WTC11 (cell line): ENCODE data around the gene HIP1. TPM values are rescaled to one million over a fixed set of nuclear protein-coding genes. Genes with fewer than 3 reads are reported as not detected.
"Not testable (repeated sequence)": the region's sequence is repeated elsewhere in the genome, so short reads cannot be mapped to it uniquely, and the experiment has no call there.

Source experiments
- ATAC-seq: fragments of 200-7000 bp; cut with Tn5 transposase; 2 replicates; pipeline ENCODE4 v1.10.0; 2021; ENCODE audit warnings: mild to moderate bottlenecking, moderate library complexity
- CTCF ChIA-PET: fragments of 300-600 bp; sonication (Branson Sonifier 250); formaldehyde crosslinking; loops from one replicate; lab custom pipeline; 2021; ENCODE audit warnings: antibody characterized with exemption; lab: Charles Lee
- POLR2A ChIA-PET: fragments of 350-600 bp; sonication (Branson Sonifier 250); formaldehyde crosslinking; loops from one replicate; lab custom pipeline; 2021; ENCODE audit warnings: antibody characterized with exemption; lab: Charles Lee
- DNase-seq: peaks from one replicate; pipeline ENCODE4 v3.0.0; 2021; ENCODE audit warnings: low spot score
- H3K27ac Mint-ChIP-seq: 2 replicates; pipeline ENCODE4 v1.8.0; 2021; ENCODE audit warnings: mixed read lengths
- H3K27me3 Mint-ChIP-seq: 2 replicates; pipeline ENCODE4 v1.8.0; 2021; ENCODE audit warnings: low read depth, mild to moderate bottlenecking, moderate library complexity, mixed read lengths
- H3K36me3 Mint-ChIP-seq: 2 replicates; pipeline ENCODE4 v1.8.0; 2021; ENCODE audit warnings: mixed read lengths
- H3K4me1 Mint-ChIP-seq: 2 replicates; pipeline ENCODE4 v1.8.0; 2022; ENCODE audit warnings: mixed read lengths
- H3K4me3 Mint-ChIP-seq: 2 replicates; pipeline ENCODE4 v1.8.0; 2021; ENCODE audit warnings: mild to moderate bottlenecking, moderate library complexity, mixed read lengths
- H3K9me3 Mint-ChIP-seq: 2 replicates; pipeline ENCODE4 v1.8.0; 2021; ENCODE audit warnings: mixed read lengths
- ATF1 ChIP-seq: sonication (generic); formaldehyde crosslinking; IDR thresholded peaks from 2 replicates; pipeline ENCODE4 v1.8.1; 2023; ENCODE audit warnings: mild to moderate bottlenecking, moderate library complexity, missing genetic modification reagents
- ATF3 ChIP-seq: sonication (generic); formaldehyde crosslinking; conservative IDR thresholded peaks from 2 replicates; pipeline ENCODE4 v1.8.1; 2022; ENCODE audit warnings: mild to moderate bottlenecking, missing genetic modification reagents
- ELF4 ChIP-seq: sonication (generic); formaldehyde crosslinking; IDR thresholded peaks from 2 replicates; pipeline ENCODE4 v1.8.1; 2022; ENCODE audit warnings: low read depth, mild to moderate bottlenecking, moderate library complexity, missing genetic modification reagents
- OVOL2 ChIP-seq: fragments of 250-450 bp; sonication (Bioruptor Pico); IDR thresholded peaks from 2 replicates; pipeline ENCODE4 v1.9.0; 2021; ENCODE audit warnings: mild to moderate bottlenecking, borderline replicate concordance
- ZNF317 ChIP-seq: sonication (generic); formaldehyde crosslinking; IDR thresholded peaks from 2 replicates; pipeline ENCODE4 v1.8.1; 2023; ENCODE audit warnings: low read depth, mild to moderate bottlenecking, moderate library complexity, missing genetic modification reagents, borderline replicate concordance
- total RNA-seq: library from RNA; stranded (reverse); gene quantifications from 3 replicates; pipeline ENCODE4 v1.2.3, GENCODE V29; 2021
- TF ChIP-seq, protein P1 (sequence below): sonication (generic); formaldehyde crosslinking; IDR thresholded peaks from 2 replicates; pipeline ENCODE4 v1.8.1; 2023; ENCODE audit warnings: mild to moderate bottlenecking, missing genetic modification reagents
- TF ChIP-seq, protein P2 (sequence below): sonication (generic); formaldehyde crosslinking; IDR thresholded peaks from 2 replicates; pipeline ENCODE4 v1.8.0; 2022; ENCODE audit warnings: mild to moderate bottlenecking, missing genetic modification reagents
- TF ChIP-seq, protein P3 (sequence below): fragments of 250-450 bp; sonication (Bioruptor Pico); IDR thresholded peaks from 2 replicates; pipeline ENCODE4 v1.9.0; 2021; ENCODE audit warnings: mild to moderate bottlenecking
- TF ChIP-seq, protein P4 (sequence below): sonication (generic); formaldehyde crosslinking; IDR thresholded peaks from 2 replicates; pipeline ENCODE4 v1.8.0; 2022; ENCODE audit warnings: mild to moderate bottlenecking, missing genetic modification reagents

The HIP1 gene
- total RNA-seq, 1 experiment from 2014 or later, result 75.8 TPM

DNA sequence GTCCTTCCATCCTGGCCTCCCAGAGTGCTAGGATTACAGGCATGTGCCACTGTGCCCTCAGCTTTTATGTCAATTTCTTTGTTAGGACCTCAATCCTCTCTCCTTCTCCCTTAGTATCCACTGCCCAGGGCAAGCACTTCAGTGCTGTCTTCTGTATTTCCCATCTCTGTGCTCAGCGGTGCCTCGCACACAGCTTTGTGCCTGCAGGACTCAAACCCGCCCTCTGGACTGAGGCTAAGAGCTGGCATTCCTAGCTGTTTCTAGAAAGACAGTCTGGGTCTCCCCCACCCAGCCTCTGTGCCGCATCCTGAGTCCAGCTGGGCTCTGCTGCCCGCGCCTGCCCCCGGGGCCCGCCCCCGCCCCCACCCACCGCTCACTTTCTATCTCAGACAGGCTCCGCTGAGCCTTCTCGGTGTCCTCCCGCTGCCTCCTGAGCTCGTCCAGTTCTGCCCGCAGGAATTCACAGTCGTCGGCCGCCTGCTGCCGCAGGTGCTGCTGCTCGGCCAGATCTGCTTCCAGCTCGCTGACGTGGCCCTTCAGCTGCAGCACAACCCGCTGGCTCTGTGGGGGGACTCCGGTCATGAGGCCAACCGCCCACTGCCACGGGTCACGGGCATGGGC, 179.3 kb downstream of the HIP1 start (continued):
- TF ChIP-seq ATF1, result no peak
- TF ChIP-seq, protein P1, sequence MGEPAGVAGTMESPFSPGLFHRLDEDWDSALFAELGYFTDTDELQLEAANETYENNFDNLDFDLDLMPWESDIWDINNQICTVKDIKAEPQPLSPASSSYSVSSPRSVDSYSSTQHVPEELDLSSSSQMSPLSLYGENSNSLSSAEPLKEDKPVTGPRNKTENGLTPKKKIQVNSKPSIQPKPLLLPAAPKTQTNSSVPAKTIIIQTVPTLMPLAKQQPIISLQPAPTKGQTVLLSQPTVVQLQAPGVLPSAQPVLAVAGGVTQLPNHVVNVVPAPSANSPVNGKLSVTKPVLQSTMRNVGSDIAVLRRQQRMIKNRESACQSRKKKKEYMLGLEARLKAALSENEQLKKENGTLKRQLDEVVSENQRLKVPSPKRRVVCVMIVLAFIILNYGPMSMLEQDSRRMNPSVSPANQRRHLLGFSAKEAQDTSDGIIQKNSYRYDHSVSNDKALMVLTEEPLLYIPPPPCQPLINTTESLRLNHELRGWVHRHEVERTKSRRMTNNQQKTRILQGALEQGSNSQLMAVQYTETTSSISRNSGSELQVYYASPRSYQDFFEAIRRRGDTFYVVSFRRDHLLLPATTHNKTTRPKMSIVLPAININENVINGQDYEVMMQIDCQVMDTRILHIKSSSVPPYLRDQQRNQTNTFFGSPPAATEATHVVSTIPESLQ (CRISPR knock-in tag), result no peak

DNA sequence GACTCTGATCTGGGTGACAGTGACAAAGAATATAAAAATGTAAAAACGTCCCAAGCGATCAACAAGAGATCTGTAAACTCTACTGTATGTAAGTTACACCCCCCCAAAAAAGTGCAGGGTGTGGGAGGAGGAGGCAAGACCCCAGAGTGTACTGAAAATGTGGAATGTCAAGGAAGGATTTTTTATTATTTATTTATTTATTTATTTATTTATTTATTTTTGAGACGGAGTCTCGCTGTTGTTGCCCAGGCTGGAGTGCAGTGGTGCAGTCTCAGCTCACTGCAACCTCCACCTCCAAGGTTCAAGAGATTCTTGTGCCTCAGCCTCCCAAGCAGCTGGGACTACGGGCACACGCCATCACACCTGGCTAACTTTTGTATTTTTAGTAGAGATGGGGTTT, 181.9 kb downstream of the HIP1 start:
- H3K27me3 Mint-ChIP-seq, DNase-seq, CTCF ChIA-PET, H3K4me1 Mint-ChIP-seq, ATAC-seq, H3K4me3 Mint-ChIP-seq, H3K27ac Mint-ChIP-seq, H3K9me3 Mint-ChIP-seq, POLR2A ChIA-PET: not testable (repeated sequence)
- H3K36me3 Mint-ChIP-seq, result peaks cover 80% of the 10 kb centered on the region

DNA sequence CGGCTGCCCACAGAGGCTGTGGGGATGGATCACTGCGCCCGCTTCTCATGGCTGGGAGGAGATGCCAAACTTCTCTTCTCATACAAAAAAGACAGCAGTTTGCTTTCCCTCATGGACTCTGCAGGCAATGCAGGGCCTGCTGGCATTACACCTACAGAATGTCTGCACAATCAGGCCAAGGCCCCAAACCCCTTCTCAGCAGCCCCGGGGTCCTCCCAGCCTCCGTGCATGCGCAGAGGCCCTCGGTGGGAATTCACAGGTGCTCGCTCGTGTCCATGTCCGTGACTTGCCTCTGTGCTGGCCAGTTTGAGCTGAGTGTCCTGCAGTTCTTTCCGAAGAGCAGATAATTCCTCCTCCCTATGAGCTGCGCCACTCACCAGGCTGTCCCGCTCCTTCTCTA, 183.0 kb downstream of the HIP1 start:
- no peaks in the 10 kb centered on the region for H3K27me3 Mint-ChIP-seq
- no peak overlapping the region for H3K4me3 Mint-ChIP-seq
- TF ChIP-seq, protein P2, sequence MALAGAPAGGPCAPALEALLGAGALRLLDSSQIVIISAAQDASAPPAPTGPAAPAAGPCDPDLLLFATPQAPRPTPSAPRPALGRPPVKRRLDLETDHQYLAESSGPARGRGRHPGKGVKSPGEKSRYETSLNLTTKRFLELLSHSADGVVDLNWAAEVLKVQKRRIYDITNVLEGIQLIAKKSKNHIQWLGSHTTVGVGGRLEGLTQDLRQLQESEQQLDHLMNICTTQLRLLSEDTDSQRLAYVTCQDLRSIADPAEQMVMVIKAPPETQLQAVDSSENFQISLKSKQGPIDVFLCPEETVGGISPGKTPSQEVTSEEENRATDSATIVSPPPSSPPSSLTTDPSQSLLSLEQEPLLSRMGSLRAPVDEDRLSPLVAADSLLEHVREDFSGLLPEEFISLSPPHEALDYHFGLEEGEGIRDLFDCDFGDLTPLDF (CRISPR knock-in tag), result no peak
- TF ChIP-seq ATF3, result no peak
- DNase-seq, result no peak
- H3K27ac Mint-ChIP-seq, result no peak overlapping the region
- ChIA-PET POLR2A (interaction anchor here (1.3 kb wide), 1 partner anchor 9 kb away, joined by 3 read pairs; no protein-coding TSS in a partner anchor), CTCF (no interaction called here)
- no peaks in the 10 kb centered on the region for H3K9me3 Mint-ChIP-seq
- ATAC-seq, result no peak
- no peaks in the 10 kb centered on the region for H3K4me1 Mint-ChIP-seq
- H3K36me3 Mint-ChIP-seq, result peaks cover 77% of the 10 kb centered on the region

- CTCF ChIA-PET, result no interaction called here
- no peaks in the 10 kb centered on the region for H3K9me3 Mint-ChIP-seq
- H3K36me3 Mint-ChIP-seq, result peaks cover 74% of the 10 kb centered on the region
- H3K4me1 Mint-ChIP-seq, result no peaks in the 10 kb centered on the region
- no peaks in the 10 kb centered on the region for H3K27me3 Mint-ChIP-seq
- no peak overlapping the region for H3K27ac Mint-ChIP-seq
- ATAC-seq, result no peak
- POLR2A ChIA-PET, result interaction anchor here (0.7 kb wide), 1 partner anchor 9 kb away, joined by 3 read pairs; no protein-coding TSS in a partner anchor
- H3K4me3 Mint-ChIP-seq, result no peak overlapping the region
- TF ChIP-seq, protein P3, sequence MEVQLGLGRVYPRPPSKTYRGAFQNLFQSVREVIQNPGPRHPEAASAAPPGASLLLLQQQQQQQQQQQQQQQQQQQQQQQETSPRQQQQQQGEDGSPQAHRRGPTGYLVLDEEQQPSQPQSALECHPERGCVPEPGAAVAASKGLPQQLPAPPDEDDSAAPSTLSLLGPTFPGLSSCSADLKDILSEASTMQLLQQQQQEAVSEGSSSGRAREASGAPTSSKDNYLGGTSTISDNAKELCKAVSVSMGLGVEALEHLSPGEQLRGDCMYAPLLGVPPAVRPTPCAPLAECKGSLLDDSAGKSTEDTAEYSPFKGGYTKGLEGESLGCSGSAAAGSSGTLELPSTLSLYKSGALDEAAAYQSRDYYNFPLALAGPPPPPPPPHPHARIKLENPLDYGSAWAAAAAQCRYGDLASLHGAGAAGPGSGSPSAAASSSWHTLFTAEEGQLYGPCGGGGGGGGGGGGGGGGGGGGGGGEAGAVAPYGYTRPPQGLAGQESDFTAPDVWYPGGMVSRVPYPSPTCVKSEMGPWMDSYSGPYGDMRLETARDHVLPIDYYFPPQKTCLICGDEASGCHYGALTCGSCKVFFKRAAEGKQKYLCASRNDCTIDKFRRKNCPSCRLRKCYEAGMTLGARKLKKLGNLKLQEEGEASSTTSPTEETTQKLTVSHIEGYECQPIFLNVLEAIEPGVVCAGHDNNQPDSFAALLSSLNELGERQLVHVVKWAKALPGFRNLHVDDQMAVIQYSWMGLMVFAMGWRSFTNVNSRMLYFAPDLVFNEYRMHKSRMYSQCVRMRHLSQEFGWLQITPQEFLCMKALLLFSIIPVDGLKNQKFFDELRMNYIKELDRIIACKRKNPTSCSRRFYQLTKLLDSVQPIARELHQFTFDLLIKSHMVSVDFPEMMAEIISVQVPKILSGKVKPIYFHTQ (CRISPR knock-in tag), result no peak
- TF ChIP-seq ZNF317 (CRISPR knock-in tag), result no peak
- no peak for DNase-seq
Measured at GRCh38 chr7:75546237-75547015, 192.3 kb downstream of the HIP1 start.

DNA sequence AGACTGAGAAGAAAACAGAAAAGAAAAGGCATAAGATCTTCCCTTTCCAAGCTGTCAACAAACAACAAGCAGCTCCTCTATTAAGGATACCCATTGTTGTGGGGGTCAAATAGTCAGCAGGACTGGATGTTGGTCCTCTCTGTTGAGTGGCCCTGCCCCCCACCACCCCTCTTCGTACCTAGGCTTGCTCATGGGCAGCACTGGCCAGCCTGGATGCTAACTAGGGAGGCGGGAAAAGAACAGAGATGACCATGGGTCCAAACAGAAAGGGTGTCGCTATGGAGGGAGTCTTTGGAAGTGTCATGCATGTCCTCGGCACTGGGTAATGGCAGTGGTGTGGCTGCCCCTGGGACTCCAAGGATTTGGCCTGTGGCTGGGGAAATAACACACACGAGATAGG, 201.0 kb downstream of the HIP1 start:
- H3K4me3 Mint-ChIP-seq, result no peak overlapping the region
- CTCF ChIA-PET, result no interaction called here
- no peaks in the 10 kb centered on the region for H3K9me3 Mint-ChIP-seq
- TF ChIP-seq, protein P4, sequence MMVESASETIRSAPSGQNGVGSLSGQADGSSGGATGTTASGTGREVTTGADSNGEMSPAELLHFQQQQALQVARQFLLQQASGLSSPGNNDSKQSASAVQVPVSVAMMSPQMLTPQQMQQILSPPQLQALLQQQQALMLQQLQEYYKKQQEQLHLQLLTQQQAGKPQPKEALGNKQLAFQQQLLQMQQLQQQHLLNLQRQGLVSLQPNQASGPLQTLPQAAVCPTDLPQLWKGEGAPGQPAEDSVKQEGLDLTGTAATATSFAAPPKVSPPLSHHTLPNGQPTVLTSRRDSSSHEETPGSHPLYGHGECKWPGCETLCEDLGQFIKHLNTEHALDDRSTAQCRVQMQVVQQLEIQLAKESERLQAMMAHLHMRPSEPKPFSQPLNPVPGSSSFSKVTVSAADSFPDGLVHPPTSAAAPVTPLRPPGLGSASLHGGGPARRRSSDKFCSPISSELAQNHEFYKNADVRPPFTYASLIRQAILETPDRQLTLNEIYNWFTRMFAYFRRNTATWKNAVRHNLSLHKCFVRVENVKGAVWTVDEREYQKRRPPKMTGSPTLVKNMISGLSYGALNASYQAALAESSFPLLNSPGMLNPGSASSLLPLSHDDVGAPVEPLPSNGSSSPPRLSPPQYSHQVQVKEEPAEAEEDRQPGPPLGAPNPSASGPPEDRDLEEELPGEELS, result no peak
- TF ChIP-seq ELF4, result no peak
- no peak for TF ChIP-seq OVOL2 (CRISPR knock-in tag)
- peaks cover 53% of the 10 kb centered on the region for H3K36me3 Mint-ChIP-seq
- POLR2A ChIA-PET, result no interaction called here
- ATAC-seq, result no peak
- H3K27me3 Mint-ChIP-seq, result no peaks in the 10 kb centered on the region
- H3K27ac Mint-ChIP-seq, result no peak overlapping the region
- no peaks in the 10 kb centered on the region for H3K4me1 Mint-ChIP-seq
- DNase-seq, result no peak
